ENCODE results near the gene LDLRAP1.
"Not testable (repeated sequence)": the region's sequence is repeated elsewhere in the genome, so short reads cannot be mapped to it uniquely, and the experiment has no call there.

The LDLRAP1 gene

GRCh38 chr1:25543425-25544242, at the start of gene LDLRAP1:
LDLRAP1 (plus strand) TSS chr1:25543606; CDS start chr1:25543699, 93 bp downstream.
- peak; percentile 36 for DNase-seq

- no peak for DNase-seq
These were observed 48.5 kb upstream of the LDLRAP1 start for GRCh38 chr1:25494952-25495351.

GRCh38 chr1:25500694-25501093, 42.7 kb upstream of the LDLRAP1 start:
- DNase-seq = no peak

GRCh38 chr1:25501235-25502058, 42.0 kb upstream of the LDLRAP1 start:
- no peak for DNase-seq

- DNase-seq = no peak
These were observed 40.4 kb upstream of the LDLRAP1 start for GRCh38 chr1:25502957-25503356.

GRCh38 chr1:25503551-25504426, 39.6 kb upstream of the LDLRAP1 start:
- no peak for DNase-seq

GRCh38 chr1:25504706-25505595, 38.5 kb upstream of the LDLRAP1 start:
- DNase-seq = no peak

GRCh38 chr1:25505656-25506385, 37.6 kb upstream of the LDLRAP1 start:
- no peak for DNase-seq

GRCh38 chr1:25506566-25507463, 36.6 kb upstream of the LDLRAP1 start:
- DNase-seq = not testable (repeated sequence)

- no peak for DNase-seq
These were observed 29.7 kb upstream of the LDLRAP1 start for GRCh38 chr1:25513666-25514065.

- DNase-seq = no peak
These were observed 28.4 kb upstream of the LDLRAP1 start for GRCh38 chr1:25515033-25515432.

GRCh38 chr1:25516686-25517085, 26.7 kb upstream of the LDLRAP1 start:
- no peak for DNase-seq

GRCh38 chr1:25517476-25518394, 25.7 kb upstream of the LDLRAP1 start:
- no peak for DNase-seq

- no peak for DNase-seq
These were observed 23.8 kb upstream of the LDLRAP1 start for GRCh38 chr1:25519624-25520023.

GRCh38 chr1:25520446-25521061, 22.9 kb upstream of the LDLRAP1 start:
- peak; percentile 36 for DNase-seq

GRCh38 chr1:25522031-25522655, 21.3 kb upstream of the LDLRAP1 start:
- no peak for DNase-seq

GRCh38 chr1:25523542-25523941, 19.9 kb upstream of the LDLRAP1 start:
- DNase-seq = no peak
